Stimulated activated CD4-positive, alpha-beta T cell treated with anti-CD3 and anti-CD28 coated beads, Interleukin-4, amount 100 ng/mL, for 48 hours (primary cell): Measurements from ENCODE around the gene AGAP3.

Experiments used
- DNase-seq, 2 donors: peaks; one replicate each; pipeline ENCODE4 v3.0.0-alpha.2; 2020; ENCODE audit warnings: low read depth in 2 of 2

The AGAP3 gene

DNA sequence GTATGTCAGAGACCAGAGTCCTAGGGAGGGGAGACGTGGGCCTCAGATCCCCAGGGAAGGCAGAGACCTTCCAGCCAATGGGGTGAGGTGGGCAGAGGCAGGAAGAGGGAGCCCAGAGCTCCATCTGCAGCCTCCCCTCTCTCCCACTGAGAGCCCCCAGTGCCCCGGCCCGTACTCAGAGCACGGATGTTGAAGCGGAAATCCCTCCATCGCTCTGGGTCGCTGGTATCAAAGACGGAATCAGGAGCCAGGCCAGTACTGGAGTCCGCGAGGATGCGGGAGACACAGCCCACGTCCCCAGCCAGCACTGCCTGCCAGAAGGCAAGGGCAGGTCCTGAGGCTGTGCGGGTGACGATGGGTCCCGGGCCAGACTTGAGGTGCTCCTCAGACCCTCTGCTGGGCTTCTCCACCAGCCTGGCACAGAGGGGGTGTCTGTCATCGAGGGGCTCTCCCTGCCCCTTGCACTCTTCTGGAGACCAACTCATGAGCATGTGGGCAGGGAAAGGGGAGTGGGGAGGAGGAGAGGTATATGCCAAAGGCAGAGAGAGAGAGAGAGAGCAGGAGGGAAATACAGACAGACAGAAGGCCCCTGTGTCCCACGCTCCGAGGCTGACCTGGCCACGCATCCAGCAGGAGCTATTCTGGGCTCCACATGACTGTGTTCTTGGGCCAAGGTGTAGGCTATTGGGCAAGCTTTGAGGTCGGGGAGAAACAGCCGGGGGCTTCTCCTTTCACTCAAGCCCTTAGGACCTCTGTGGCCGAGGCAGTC is 100.5 kb downstream of the AGAP3 start, which contains the start of gene ASB10:
ASB10 (minus strand) TSS at position 611 of the 769 bp plus-strand sequence; CDS start at position 491, 120 bp downstream.
- DNase-seq, result no peak

DNA sequence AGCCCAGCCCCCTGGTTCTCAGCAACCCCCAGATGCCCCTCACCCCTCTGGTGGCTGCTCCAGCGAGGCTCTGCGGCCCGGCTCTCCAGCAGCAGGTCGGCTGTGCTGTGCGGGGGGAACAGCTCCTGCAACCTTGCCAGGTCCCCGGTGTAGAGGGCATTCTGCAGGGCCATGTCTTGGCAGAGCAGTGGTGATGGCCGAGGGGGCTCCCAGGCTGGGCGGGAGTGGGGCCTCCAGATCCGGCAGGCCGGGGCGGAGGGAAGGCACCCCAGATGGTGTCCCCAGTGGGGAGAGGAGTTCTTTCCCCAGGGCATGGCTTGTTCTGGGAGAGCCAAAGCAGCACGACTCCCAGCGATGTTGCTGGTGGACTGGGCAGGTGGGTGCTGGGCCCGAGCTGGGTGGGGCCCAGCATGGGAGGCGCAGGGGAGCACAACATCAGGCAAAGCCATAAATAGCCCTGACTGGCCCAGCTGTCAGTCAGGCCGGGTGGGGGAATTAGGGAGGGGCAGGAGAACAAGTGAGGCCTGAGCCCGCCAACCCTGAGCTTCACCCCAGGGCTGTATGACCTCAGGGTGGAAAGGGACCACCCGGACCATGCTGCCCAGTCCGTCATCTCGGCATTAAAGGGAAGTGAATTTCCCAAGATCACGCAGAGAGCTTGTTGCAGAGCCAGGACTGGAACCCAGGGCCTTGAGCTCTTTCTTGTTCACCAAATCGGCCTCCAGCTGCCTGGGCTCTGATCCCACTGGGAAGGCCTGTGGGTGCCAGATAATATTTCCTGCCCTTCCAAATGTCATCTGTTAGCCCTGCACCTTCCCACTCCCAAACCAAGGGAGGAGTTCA is 101.4 kb downstream of the AGAP3 start:
- no peak for DNase-seq

DNA sequence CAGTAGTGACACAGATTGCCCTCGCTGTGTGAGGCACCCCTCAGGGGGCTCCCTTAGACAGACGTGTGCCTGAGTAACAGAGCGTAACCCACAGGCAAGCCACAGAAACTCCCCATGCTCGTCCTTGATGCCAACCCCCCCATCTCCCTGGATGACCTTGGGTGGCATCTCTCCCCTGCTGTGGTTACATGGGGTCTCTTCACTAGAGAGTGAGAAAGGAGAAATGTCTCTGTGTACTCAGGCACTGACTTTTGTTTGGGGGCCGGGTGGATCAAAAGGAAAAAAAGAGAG is 101.9 kb downstream of the AGAP3 start:
- DNase-seq, result no peak

DNA sequence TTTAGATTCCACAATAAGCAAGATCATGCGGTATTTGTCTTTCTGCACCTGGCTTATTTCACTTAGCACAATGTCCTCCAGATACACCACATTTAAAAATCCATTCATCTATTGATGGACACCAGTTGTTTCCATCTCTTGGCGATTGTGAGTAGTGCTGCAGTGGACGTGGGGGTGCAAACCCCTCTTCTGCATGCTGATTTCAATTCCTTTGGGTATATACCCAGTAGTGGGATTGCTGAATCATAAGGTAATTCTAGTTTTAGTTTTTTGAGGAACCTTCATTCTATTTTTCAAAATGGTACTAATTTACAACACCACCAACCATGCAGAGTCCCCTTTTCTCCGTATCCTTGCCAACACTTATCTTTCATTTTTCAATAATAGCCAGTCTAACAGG is 102.8 kb downstream of the AGAP3 start:
- no peak for DNase-seq

DNA sequence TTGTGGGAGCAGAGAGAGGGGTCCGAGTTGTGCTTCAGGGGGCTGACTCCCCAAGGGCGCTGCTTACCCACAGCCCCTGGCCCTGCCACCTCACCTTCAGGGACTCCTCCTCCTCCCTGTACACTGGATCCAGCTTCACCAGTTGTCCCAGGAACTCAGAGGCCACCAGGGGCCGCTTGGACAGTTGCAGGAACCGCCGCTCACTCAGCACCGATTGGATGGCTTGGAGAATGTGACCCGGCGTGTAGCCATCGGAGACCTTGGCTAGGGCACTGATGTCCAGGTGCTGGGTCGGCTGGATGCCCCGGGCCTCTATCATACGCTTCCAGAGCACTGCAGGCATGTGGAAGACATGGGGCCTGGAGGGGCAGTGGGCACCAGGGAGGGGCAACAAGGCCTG is 105.3 kb downstream of the AGAP3 start:
- DNase-seq, result no peak

DNA sequence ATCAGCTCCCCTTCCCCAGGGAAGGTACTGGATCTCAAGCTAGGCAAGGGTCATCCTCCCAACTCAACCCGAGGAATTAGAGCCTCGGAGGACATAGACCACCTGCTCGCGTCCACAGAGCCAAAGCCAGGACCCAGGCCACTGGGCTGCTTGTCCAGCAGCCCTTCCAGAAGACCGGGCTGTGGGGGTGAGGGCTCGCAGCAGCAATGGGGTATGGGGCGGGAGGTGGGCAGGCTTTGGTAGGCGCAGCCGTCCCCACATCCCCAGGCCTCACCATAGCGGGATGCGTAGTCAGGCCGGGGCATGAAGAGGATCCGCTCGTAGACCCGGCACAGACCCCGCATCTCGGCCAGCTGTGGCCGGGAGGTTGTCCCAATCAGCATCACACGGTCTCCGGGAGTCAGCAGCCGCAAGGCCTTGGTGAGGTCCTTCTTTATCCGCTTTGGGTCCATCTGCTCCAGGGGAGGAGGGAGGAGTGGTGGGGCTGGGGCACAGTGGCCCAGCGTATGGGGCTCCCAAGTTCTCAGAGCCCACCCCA is 105.8 kb downstream of the AGAP3 start:
- DNase-seq, result no peak

DNA sequence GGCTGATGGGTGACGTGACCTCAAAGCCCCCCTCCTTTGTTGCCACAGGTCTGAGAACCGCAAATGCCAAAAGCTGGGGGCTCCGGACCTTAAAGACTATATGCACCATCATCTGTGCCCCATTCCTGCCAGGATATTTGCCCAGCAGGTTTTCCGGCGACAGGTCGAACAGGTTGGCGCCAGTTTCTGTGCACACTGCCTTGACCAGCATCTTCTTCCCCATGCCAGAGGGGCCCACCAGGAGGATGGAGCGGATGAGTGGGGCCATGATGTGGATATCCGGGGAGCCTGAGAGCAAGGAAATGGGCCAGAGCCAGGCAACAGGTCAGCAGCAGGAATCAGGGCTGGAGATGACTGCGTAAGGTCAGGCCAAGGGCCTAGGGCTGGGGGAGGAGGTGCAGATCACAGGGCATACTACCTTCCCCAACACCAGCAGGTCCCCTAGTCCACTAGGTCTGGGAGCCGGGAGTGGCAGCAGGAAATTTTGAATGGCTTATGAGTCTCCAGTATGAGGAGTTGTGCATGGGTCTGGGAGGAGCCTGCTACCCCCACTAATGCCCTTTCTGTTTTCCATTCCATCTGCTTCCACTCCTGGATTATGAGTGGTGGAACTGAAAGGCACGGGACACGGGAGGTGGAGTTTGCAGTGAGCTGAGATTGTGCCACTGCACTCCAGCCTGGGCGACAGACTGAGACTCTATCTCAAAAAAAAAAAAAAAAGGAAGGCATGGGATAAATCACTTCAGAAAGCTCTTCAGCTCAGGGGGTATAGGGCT is 107.1 kb downstream of the AGAP3 start:
- DNase-seq, result no peak
